NCI-H1105 treated with DMSO at 0.1 percent for 48 hours (cell line): ENCODE measurements around the gene EI24.
A peak's percentile ranks its signal among the peaks of the same experiment; 100 is the strongest.
"Not testable (repeated sequence)": the region's sequence is repeated elsewhere in the genome, so short reads cannot be mapped to it uniquely, and the experiment has no call there.

ENCODE experiments used
- DNase-seq: peaks from one replicate; lab custom pipeline; 2025; lab: John Stamatoyannopoulos, UW

EI24 gene

GRCh38 chr11:125568970-125569914, at the start of gene EI24:
Gene EI24, plus strand, starts transcription at chr11:125569477. Its CDS starts 3,051 bp downstream, at chr11:125572528.
- DNase-seq, result peak; percentile 93

GRCh38 chr11:125519860-125520834, 49.1 kb upstream of the EI24 start:
- DNase-seq, result no peak

GRCh38 chr11:125525303-125525702, 44.0 kb upstream of the EI24 start:
- DNase-seq, result no peak

- no peak for DNase-seq
Observed at GRCh38 chr11:125532668-125533067, 36.6 kb upstream of the EI24 start.

GRCh38 chr11:125535585-125535984, 33.7 kb upstream of the EI24 start:
- DNase-seq, result no peak

- not testable (repeated sequence) for DNase-seq
Observed at GRCh38 chr11:125536834-125537233, 32.4 kb upstream of the EI24 start.

GRCh38 chr11:125542709-125543108, 26.6 kb upstream of the EI24 start:
- no peak for DNase-seq

- DNase-seq, result no peak
Observed at GRCh38 chr11:125550780-125551179, 18.5 kb upstream of the EI24 start.

GRCh38 chr11:125551835-125552342, 17.4 kb upstream of the EI24 start:
- no peak for DNase-seq

- DNase-seq, result no peak
Observed at GRCh38 chr11:125552927-125553326, 16.4 kb upstream of the EI24 start.

GRCh38 chr11:125553357-125553756, 15.9 kb upstream of the EI24 start:
- DNase-seq, result no peak

- no peak for DNase-seq
Observed at GRCh38 chr11:125554038-125554437, 15.2 kb upstream of the EI24 start.

- no peak for DNase-seq
Observed at GRCh38 chr11:125559888-125560287, 9.4 kb upstream of the EI24 start.

- no peak for DNase-seq
Observed at GRCh38 chr11:125561924-125562323, 7.4 kb upstream of the EI24 start.

GRCh38 chr11:125562430-125562829, 6.8 kb upstream of the EI24 start:
- DNase-seq, result no peak

GRCh38 chr11:125564357-125564756, 4.9 kb upstream of the EI24 start:
- DNase-seq, result no peak

- no peak for DNase-seq
Observed at GRCh38 chr11:125566235-125566634, 3.0 kb upstream of the EI24 start.

GRCh38 chr11:125569915-125570621, 791 bp downstream of the EI24 start:
- peak; percentile 37 for DNase-seq

- DNase-seq, result no peak
Observed at GRCh38 chr11:125570952-125571351, 1.7 kb downstream of the EI24 start.

GRCh38 chr11:125572916-125573315, 3.6 kb downstream of the EI24 start:
- no peak for DNase-seq

- DNase-seq, result not testable (repeated sequence)
Observed at GRCh38 chr11:125577181-125577580, 7.9 kb downstream of the EI24 start.

- no peak for DNase-seq
Observed at GRCh38 chr11:125578783-125579182, 9.5 kb downstream of the EI24 start.
